ENCODE data around the gene THAP3. TPM values are rescaled to one million over a fixed set of nuclear protein-coding genes. Genes with fewer than 3 reads are reported as not detected.

THAP3 gene
- total RNA-seq, 4 donors from 2014 or later = 13.8 to 34.6 (median 25.0) TPM

DNA sequence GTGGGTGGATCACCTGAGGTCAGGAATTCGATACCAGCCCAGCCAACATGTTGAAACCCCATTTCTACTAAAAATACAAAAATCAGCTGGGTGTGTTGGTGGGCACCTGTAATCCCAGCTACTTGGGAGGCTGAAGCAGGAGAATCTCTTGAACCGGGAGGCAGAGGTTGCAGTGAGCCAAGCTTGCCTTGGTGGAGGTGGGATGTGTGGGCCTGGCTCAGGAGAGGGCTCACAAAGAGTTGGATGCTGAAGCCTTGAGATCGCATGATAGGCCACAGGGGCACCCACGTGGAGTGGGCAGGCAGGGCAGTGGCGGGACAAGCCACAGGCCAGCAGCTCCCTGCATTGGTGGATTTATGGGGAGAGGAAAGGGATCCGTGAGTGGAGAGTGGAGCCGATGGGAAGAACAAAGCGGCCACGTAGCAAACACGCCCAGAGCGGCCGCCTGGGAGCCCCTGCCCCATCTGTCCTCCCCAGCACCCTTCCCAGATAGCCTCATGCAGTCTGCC, 4.4 kb downstream of the THAP3 start:
- H3K4me1 ChIP-seq = peaks cover 17 to 50% (median 40%) of the 10 kb centered on the region in 4 donors
- H3K36me3 ChIP-seq = peaks cover 45 to 72% (median 67%) of the 10 kb centered on the region in 4 donors
- TF ChIP-seq POLR2A (IDR thresholded peaks at IDR 0.05; ENCODE audit: low read depth) (no peak), POLR2AphosphoS5 (IDR thresholded peaks at IDR 0.05) (no peak), EP300 (IDR thresholded peaks at IDR 0.05) (no peak)
- TF ChIP-seq, protein P1, sequence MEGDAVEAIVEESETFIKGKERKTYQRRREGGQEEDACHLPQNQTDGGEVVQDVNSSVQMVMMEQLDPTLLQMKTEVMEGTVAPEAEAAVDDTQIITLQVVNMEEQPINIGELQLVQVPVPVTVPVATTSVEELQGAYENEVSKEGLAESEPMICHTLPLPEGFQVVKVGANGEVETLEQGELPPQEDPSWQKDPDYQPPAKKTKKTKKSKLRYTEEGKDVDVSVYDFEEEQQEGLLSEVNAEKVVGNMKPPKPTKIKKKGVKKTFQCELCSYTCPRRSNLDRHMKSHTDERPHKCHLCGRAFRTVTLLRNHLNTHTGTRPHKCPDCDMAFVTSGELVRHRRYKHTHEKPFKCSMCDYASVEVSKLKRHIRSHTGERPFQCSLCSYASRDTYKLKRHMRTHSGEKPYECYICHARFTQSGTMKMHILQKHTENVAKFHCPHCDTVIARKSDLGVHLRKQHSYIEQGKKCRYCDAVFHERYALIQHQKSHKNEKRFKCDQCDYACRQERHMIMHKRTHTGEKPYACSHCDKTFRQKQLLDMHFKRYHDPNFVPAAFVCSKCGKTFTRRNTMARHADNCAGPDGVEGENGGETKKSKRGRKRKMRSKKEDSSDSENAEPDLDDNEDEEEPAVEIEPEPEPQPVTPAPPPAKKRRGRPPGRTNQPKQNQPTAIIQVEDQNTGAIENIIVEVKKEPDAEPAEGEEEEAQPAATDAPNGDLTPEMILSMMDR (IDR thresholded peaks at IDR 0.05) = no peak
- no peak for DNase-seq (ENCODE audit: extremely low spot score)
- WGBS = 88% methylated on average over 12 of the region's 12 CpGs
- intact Hi-C loops (cut with DNase I) = loop anchor here (5.0 kb wide), 1 partner anchor 52 kb away; the partner anchor contains the start of gene ZBTB48
- H3K4me3 ChIP-seq = no peak overlapping the region
- H3K27me3 ChIP-seq = no peaks in the 10 kb centered on the region
- H3K27ac ChIP-seq (replicated peaks in 1 of 4) = no peak overlapping the region
- H3K9me3 ChIP-seq = no peaks in the 10 kb centered on the region

DNA sequence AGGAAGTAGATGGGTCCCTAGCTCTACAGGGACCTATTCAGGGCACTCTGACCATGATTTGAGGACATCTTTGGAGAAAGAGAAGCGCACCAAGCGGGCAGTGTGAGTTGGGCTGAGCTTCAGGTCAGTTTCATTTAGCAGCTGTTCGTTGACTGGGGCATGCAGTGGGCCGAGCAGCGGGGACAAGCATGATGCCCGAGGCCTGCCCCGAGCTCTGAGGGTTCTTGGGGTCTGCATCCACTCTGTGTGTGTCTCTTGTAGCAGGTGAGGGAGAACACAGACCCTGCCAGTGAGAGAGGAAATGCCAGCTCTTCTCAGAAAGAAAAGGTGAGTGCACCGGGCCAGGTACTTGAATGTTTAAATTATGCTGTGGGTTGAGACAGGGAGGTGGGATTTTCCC, 5.4 kb downstream of the THAP3 start:
- Histone ChIP-seq H3K27ac (replicated peaks in 1 of 4) (no peak overlapping the region), H3K4me3 (no peak overlapping the region), H3K27me3 (no peaks in the 10 kb centered on the region), H3K4me1 (peaks cover 10 to 48% (median 31%) of the 10 kb centered on the region in 4 donors), H3K9me3 (no peaks in the 10 kb centered on the region), H3K36me3 (peaks cover 45 to 82% (median 76%) of the 10 kb centered on the region in 4 donors)
- 77% methylated on average over 1 of the region's 8 CpGs for WGBS
- intact Hi-C loops (cut with DNase I) = no loop called here
- DNase-seq (ENCODE audit: extremely low spot score) = no peak
- no peak for TF ChIP-seq POLR2AphosphoS5 (IDR thresholded peaks at IDR 0.05)

DNA sequence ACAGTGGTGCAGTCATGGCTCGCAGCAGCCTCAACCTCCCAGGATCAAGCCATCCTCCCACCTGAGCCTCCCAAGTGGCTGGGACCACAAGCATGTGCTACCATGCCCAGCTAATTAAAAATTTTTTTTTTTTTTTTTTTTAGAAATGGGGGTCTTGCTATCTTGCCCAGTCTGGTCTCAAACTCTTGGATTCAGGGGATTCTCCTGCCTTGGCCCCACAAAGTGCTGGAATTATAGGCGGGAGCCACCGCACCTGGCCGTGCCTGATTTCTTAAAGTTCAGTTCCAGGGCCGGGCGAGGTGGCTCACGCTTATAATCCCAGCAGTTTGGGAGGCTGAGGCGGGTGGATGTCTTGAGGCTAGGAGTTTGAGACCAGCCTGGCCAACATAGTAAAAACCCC, 6.4 kb downstream of the THAP3 start:
- Histone ChIP-seq H3K27ac (replicated peaks in 1 of 4) (no peak overlapping the region), H3K9me3 (no peaks in the 10 kb centered on the region), H3K27me3 (no peaks in the 10 kb centered on the region), H3K36me3 (peaks cover 51 to 92% (median 86%) of the 10 kb centered on the region in 4 donors), H3K4me3 (no peak overlapping the region), H3K4me1 (peaks cover 7 to 44% (median 27%) of the 10 kb centered on the region in 4 donors)
- WGBS = 96% methylated on average over 8 of the region's 8 CpGs
- intact Hi-C loops (cut with DNase I) = no loop called here
- no peak for DNase-seq (ENCODE audit: extremely low spot score)
- no peak for TF ChIP-seq POLR2A (IDR thresholded peaks at IDR 0.05; ENCODE audit: low read depth)

DNA sequence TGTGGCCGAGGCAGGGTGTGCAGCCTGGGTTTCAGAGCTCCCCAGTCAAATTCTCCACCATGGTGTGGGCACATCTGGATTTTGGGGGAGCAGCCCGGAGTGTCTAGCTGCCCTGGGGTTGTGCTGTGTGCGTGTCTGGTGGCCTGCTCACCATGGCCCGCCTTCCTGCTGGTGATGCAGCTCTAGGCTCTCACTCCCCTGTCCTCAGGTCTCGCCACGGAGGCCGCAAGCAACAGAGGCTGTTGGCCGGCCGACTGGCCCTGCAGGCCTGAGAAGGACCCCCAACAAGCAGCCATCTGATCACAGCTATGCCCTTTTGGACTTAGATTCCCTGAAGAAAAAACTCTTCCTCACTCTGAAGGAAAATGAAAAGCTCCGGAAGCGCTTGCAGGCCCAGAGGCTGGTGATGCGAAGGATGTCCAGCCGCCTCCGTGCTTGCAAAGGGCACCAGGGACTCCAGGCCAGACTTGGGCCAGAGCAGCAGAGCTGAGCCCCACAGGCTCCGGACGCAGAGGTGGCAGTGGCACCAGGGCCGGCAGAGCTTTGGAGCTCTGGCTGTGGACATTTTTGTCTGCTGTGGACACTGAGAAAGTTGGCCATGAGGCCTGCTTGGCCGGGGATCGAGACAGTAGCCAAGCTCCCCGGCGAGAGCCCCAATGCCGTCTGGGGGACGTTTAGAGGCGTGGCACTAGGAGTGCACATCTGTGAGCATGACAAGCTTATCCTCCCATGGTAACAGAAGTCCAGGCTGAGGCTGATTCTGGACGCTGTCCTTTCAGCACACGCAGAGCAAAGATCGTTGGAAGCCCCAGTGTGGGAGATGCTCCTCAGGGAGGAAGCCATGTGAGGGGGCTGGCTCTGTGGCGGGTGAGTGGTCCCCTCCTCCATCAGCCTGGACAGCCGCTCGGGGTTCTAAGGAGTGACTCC, 8.2 kb downstream of the THAP3 start:
- H3K4me1 ChIP-seq = peaks cover 0 to 29% (median 12%) of the 10 kb centered on the region in 4 donors
- no peaks in the 10 kb centered on the region for H3K27me3 ChIP-seq
- peaks cover 67 to 100% (median 99%) of the 10 kb centered on the region in 4 donors for H3K36me3 ChIP-seq
- H3K4me3 ChIP-seq = no peak overlapping the region
- peak in 1 of 2 donors; percentile 8 for TF ChIP-seq POLR2AphosphoS5 (IDR thresholded peaks at IDR 0.05)
- TF ChIP-seq, protein P1 (IDR thresholded peaks at IDR 0.05) = no peak
- no peak for DNase-seq (ENCODE audit: extremely low spot score)
- WGBS = 84% methylated on average over 9 of the region's 30 CpGs
- intact Hi-C loops (cut with DNase I) = no loop called here
- H3K27ac ChIP-seq (replicated peaks in 1 of 4) = no peak overlapping the region
- no peaks in the 10 kb centered on the region for H3K9me3 ChIP-seq

DNA sequence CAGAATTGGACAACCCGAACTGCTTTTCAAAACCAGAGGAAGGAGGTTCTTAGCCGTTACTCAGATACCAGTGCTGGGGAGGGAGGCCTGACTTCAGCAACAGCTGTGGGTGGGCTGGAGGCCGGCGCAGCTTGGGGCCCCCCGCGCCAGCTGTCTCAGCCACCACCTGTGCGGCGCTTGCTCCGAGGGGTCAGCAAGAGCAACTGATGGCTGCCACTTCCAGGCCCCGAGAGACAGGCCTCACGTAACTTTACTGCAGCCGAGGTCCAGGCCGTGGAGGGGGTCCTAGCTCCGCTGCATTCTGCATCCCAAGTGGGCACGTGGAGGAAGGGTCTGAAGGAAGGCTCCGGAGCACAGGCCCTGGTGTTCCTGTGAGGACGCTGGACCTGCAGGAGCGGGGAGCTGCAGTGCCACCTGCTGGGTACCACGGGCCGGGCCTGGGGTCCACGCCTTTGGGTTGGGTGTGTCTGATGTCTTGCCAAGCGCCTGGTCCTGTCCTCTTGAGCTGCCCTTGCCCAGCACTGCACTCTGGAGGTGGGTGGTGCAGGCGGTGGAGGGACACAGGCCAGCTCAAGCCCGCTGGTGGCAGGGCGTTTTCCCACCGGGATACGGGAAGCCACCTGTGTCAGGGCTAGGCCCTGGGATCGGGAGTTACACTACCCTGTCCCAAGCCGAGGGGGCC, 9.8 kb downstream of the THAP3 start:
- H3K36me3 ChIP-seq = peaks cover 54 to 100% (median 97%) of the 10 kb centered on the region in 4 donors
- TF ChIP-seq, protein P1 (IDR thresholded peaks at IDR 0.05) = peak; percentile 48 to 64 (median 59)
- no peak for TF ChIP-seq POLR2A (IDR thresholded peaks at IDR 0.05; ENCODE audit: low read depth)
- peak; percentile 26 to 40 for TF ChIP-seq POLR2AphosphoS5 (IDR thresholded peaks at IDR 0.05)
- no peak for TF ChIP-seq EP300 (IDR thresholded peaks at IDR 0.05)
- intact Hi-C loops (cut with DNase I) = no loop called here
- peaks cover 0 to 15% (median 7%) of the 10 kb centered on the region in 4 donors for H3K4me1 ChIP-seq
- H3K9me3 ChIP-seq = no peaks in the 10 kb centered on the region
- 72% methylated on average over 23 of the region's 29 CpGs for WGBS
- no peak overlapping the region for H3K4me3 ChIP-seq
- H3K27me3 ChIP-seq = no peaks in the 10 kb centered on the region
- H3K27ac ChIP-seq (replicated peaks in 1 of 4) = peak overlapping the region in 1 of 4 donors; percentile 42
- DNase-seq (ENCODE audit: extremely low spot score) = no peak

Data from esophagus muscularis mucosa (tissue), 4 donors.